ENCODE results near the gene GATAD1.
"Not testable (repeated sequence)": the region's sequence is repeated elsewhere in the genome, so short reads cannot be mapped to it uniquely, and the experiment has no call there.

- not testable (repeated sequence) for TF ChIP-seq POLR2A (IDR thresholded peaks at IDR 0.05; ENCODE audit: low read length); GATA1 (IDR thresholded peaks at IDR 0.05; ENCODE audit: low read depth, low read length)
Observed at GRCh38 chr7:92483624-92484023, 36.3 kb downstream of the GATAD1 start.
